HG03571 (cell line): Measurements from ENCODE around the gene CMTM5.

Experiments used
- ATAC-seq: cut with Tn5 transposase; IDR thresholded peaks from one replicate; pipeline ENCODE4 v1.9.1; 2021; ENCODE audit not compliant: unreplicated experiment

The CMTM5 gene

GRCh38 chr14:23358042-23358441 lies 18.8 kb upstream of the CMTM5 start:
- ATAC-seq, result no peak

- ATAC-seq, result no peak
Measured at GRCh38 chr14:23358553-23359166, 18.2 kb upstream of the CMTM5 start.

- ATAC-seq, result no peak
Measured at GRCh38 chr14:23359167-23359626, 17.6 kb upstream of the CMTM5 start.

- no peak for ATAC-seq
Measured at GRCh38 chr14:23359722-23360447, 17.0 kb upstream of the CMTM5 start.

- no peak for ATAC-seq
Measured at GRCh38 chr14:23360496-23360895, 16.4 kb upstream of the CMTM5 start.

GRCh38 chr14:23361320-23361719 lies 15.5 kb upstream of the CMTM5 start:
- ATAC-seq, result no peak

GRCh38 chr14:23361763-23362162 lies 15.1 kb upstream of the CMTM5 start:
- ATAC-seq, result no peak

GRCh38 chr14:23362200-23362599 lies 14.6 kb upstream of the CMTM5 start:
- no peak for ATAC-seq

GRCh38 chr14:23364164-23365035 lies 12.4 kb upstream of the CMTM5 start:
- ATAC-seq, result no peak

- no peak for ATAC-seq
Measured at GRCh38 chr14:23365036-23365731, 11.7 kb upstream of the CMTM5 start, which contains the start of gene EFS. TSS of gene EFS (minus strand) at chr14:23365172. CDS start at chr14:23365025, 147 bp downstream.

- ATAC-seq, result no peak
Measured at GRCh38 chr14:23365732-23366425, 11.0 kb upstream of the CMTM5 start.

GRCh38 chr14:23366426-23366921 lies 10.4 kb upstream of the CMTM5 start:
- ATAC-seq, result no peak

- no peak for ATAC-seq
Measured at GRCh38 chr14:23370221-23370620, 6.6 kb upstream of the CMTM5 start.

GRCh38 chr14:23371865-23372264 lies 5.0 kb upstream of the CMTM5 start:
- no peak for ATAC-seq

- ATAC-seq, result no peak
Measured at GRCh38 chr14:23372509-23372908, 4.3 kb upstream of the CMTM5 start, which contains the start of gene IL25. TSS of gene IL25 (plus strand) at chr14:23372809.

GRCh38 chr14:23373041-23373440 lies 3.8 kb upstream of the CMTM5 start:
- ATAC-seq, result no peak

GRCh38 chr14:23375527-23376251 lies 1.2 kb upstream of the CMTM5 start:
- ATAC-seq, result no peak

- ATAC-seq, result no peak
Measured at GRCh38 chr14:23377198-23377550, 328 bp downstream of the CMTM5 start.
